ENCODE results near the gene MYBPC1. TPM values are rescaled to one million over a fixed set of nuclear protein-coding genes. Genes with fewer than 3 reads are reported as not detected.
A peak's percentile ranks its signal among the peaks of the same experiment; 100 is the strongest.

MYBPC1 gene
- total RNA-seq, 2 donors from 2014 or later, result 2.1 to 3.0 TPM

- Histone ChIP-seq H3K4me3 (no peak overlapping the region), H3K4me1 (peaks cover 0 to 10% of the 10 kb centered on the region in 2 donors), H3K9me3 (peaks cover 0 to 4% of the 10 kb centered on the region in 2 donors), H3K36me3 (no peaks in the 10 kb centered on the region), H3K27me3 (no peaks in the 10 kb centered on the region), H3K27ac (no peak overlapping the region)
- no peak for TF ChIP-seq CTCF (IDR thresholded peaks at IDR 0.05)
- no peak for DNase-seq (ENCODE audit: low spot score)
Measured at GRCh38 chr12:101694297-101694848, 99.6 kb downstream of the MYBPC1 start.

GRCh38 chr12:101694986-101695385 is 100.2 kb downstream of the MYBPC1 start:
- no peak for TF ChIP-seq CTCF (IDR thresholded peaks at IDR 0.05)
- Histone ChIP-seq H3K4me3 (no peak overlapping the region), H3K27ac (peak overlapping the region in 1 of 2 donors; percentile 94), H3K36me3 (no peaks in the 10 kb centered on the region), H3K4me1 (peaks cover 0 to 10% of the 10 kb centered on the region in 2 donors), H3K9me3 (peaks cover 0 to 4% of the 10 kb centered on the region in 2 donors), H3K27me3 (no peaks in the 10 kb centered on the region)
- no peak for DNase-seq (ENCODE audit: low spot score)

GRCh38 chr12:101695706-101696105 is 100.9 kb downstream of the MYBPC1 start:
- no peak for DNase-seq (ENCODE audit: low spot score)
- H3K4me1 ChIP-seq, result peaks cover 0 to 14% of the 10 kb centered on the region in 2 donors
- no peaks in the 10 kb centered on the region for H3K27me3 ChIP-seq
- TF ChIP-seq CTCF (IDR thresholded peaks at IDR 0.05), result no peak
- H3K4me3 ChIP-seq, result no peak overlapping the region
- H3K36me3 ChIP-seq, result no peaks in the 10 kb centered on the region
- peak overlapping the region in 1 of 2 donors; percentile 94 for H3K27ac ChIP-seq
- peaks cover 0 to 4% of the 10 kb centered on the region in 2 donors for H3K9me3 ChIP-seq

- peaks cover 0 to 4% of the 10 kb centered on the region in 2 donors for H3K9me3 ChIP-seq
- TF ChIP-seq CTCF (IDR thresholded peaks at IDR 0.05), result no peak
- peak overlapping the region; percentile 92 to 94 for H3K27ac ChIP-seq
- H3K4me1 ChIP-seq, result peaks cover 0 to 22% of the 10 kb centered on the region in 2 donors
- peak; percentile 83 for DNase-seq (ENCODE audit: low spot score)
- no peaks in the 10 kb centered on the region for H3K27me3 ChIP-seq
- H3K36me3 ChIP-seq, result no peaks in the 10 kb centered on the region
- H3K4me3 ChIP-seq, result peak overlapping the region; percentile 69 to 76
Measured at GRCh38 chr12:101696251-101697196, 101.8 kb downstream of the MYBPC1 start.

- Histone ChIP-seq H3K9me3 (peaks cover 0 to 4% of the 10 kb centered on the region in 2 donors), H3K27ac (peak within 1 kb of the TSS; percentile 92 to 94), H3K27me3 (no peaks in the 10 kb centered on the region), H3K4me1 (peaks cover 0 to 27% of the 10 kb centered on the region in 2 donors), H3K4me3 (peak within 1 kb of the TSS; percentile 69 to 76), H3K36me3 (no peaks in the 10 kb centered on the region)
- peak in 1 of 2 donors; percentile 12 for TF ChIP-seq CTCF (IDR thresholded peaks at IDR 0.05)
- DNase-seq (ENCODE audit: low spot score), result peak; percentile 69
Measured at GRCh38 chr12:101697197-101697929, 102.6 kb downstream of the MYBPC1 start, which contains the start of gene CHPT1. CHPT1 (plus strand) TSS chr12:101697640; CDS start chr12:101697862, 222 bp downstream.
